H4 (cell line): ENCODE results near the gene SENP1. TPM values are rescaled to one million over a fixed set of nuclear protein-coding genes. Genes with fewer than 3 reads are reported as not detected.
"Not testable (repeated sequence)": the region's sequence is repeated elsewhere in the genome, so short reads cannot be mapped to it uniquely, and the experiment has no call there.

Source experiments
- DNase-seq: peaks from one replicate; pipeline ENCODE4 v3.0.0-alpha.2; 2015; ENCODE audit warnings: low spot score
- total RNA-seq: library from RNA; depleted of rRNA; stranded (reverse); fragments of >200 nt; shearing (Covaris generic); gene quantifications from 2 replicates; pipeline ENCODE4 v1.2.3, GENCODE V29; 2014; rRNA removed

Gene SENP1
- total RNA-seq, result 29.2 and 35.8 TPM in 2 replicates

DNA sequence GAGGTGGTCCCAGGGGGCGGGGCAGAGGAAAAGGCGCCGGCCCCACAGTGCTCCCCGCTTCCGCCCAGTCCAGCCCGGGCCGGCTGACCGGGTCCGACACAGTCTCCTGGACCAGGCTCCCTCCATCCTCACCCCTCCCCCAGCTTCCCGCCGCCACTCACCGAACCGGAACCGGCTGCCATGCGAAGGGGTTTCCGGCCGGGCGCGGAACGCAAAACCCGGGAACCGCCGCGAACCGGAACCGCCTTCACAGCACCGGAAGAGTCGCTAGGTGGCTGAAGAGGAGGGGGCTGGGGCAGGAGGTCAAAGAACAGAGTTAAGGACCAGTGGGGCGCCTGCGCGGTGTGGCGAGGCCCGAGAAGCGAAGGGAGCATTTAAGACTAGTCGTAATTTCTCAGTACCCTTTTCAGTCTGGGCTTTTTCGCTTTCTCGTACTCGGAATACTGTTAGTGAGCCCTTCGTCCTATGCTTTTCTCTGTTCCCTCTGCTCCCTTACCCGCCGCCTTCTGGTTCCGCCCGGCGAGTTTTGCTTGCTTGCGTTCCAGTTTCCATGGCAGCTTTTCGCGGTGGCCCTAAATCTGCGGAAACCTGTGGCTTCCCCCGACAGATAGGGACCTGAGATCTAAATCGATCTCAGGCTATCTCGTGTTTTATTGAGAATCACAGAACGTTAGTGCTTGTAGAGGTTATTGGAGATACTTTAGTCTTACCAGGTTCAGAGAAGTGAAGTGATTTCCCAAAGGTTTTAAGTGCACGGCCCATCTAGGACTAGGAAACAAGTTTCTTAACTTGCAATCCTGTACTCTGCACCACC lies at the start of gene SENP1:
Gene SENP1 (minus strand): TSS at position 213 of the 814 bp plus-strand sequence. CDS start 4,607 bp downstream, outside the sequence.
- DNase-seq, result peak; percentile 76

GRCh38 chr12:48151103-48151771 lies 45.4 kb upstream of the SENP1 start:
- DNase-seq, result no peak

- no peak for DNase-seq
Measured at GRCh38 chr12:48145981-48146380, 40.1 kb upstream of the SENP1 start.

DNA sequence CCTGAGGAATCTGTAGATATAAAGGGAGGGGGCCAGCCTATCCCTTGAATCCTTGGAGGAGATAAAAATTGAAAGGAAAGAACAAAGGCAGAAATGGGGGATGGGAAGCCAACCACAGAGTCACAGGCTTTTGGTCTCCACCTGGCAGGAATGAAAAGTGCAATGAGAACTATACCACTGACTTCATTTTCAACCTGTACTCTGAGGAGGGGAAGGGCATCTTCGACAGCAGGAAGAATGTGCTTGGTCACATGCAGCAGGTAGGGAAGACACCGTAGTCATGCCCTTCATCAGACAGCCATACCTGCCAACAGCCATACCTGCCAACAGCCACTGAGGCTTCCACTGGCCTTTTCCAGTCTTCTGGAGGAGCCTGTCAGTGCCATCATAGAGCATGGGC lies 38.0 kb upstream of the SENP1 start:
- no peak for DNase-seq

GRCh38 chr12:48142818-48143674 lies 37.2 kb upstream of the SENP1 start:
- no peak for DNase-seq

- DNase-seq, result no peak
Measured at GRCh38 chr12:48135027-48135426, 29.1 kb upstream of the SENP1 start.

- no peak for DNase-seq
Measured at GRCh38 chr12:48132826-48133225, 26.9 kb upstream of the SENP1 start.

- DNase-seq, result no peak
Measured at GRCh38 chr12:48131517-48131916, 25.6 kb upstream of the SENP1 start.

- DNase-seq, result no peak
Measured at GRCh38 chr12:48129376-48129775, 23.5 kb upstream of the SENP1 start.

DNA sequence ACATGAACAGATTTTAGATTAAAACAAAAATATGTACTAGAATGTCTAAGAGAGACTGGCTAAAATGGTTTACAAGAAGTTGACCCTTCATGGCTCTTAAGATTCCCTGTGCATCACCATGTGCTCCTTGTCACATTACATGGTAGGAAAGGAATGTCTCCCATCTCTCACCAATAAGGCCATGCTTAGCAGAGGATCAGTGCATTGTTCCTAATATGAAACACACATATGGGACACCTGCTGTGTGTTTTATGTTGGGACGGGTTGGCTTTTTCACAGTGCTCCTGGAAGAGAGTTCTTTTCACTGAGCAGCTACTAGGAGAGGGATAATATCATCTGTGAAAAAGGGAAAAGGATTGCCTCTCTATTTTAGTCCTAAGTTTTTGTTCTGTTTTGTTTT lies 22.9 kb upstream of the SENP1 start:
- no peak for DNase-seq

GRCh38 chr12:48126953-48127630 lies 21.2 kb upstream of the SENP1 start:
- DNase-seq, result no peak

DNA sequence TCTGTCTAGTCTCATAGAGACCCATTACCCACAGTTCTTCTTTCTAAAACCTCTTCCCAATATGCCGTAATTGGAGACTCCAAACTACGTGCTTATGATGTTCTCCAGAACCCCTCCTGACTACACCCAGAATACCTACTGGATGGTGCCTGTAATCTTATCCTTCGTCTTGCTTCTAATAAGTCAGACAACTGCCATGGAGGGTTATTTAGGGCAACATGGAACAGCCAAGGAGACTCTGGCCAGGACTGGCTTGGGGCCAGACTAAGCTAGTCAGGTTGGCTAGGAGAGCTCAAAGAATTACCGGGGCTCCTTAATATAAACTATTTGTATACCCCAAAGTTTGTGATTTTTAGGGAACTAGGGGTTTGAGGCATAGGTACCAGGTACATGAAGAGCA lies 20.1 kb upstream of the SENP1 start:
- no peak for DNase-seq

DNA sequence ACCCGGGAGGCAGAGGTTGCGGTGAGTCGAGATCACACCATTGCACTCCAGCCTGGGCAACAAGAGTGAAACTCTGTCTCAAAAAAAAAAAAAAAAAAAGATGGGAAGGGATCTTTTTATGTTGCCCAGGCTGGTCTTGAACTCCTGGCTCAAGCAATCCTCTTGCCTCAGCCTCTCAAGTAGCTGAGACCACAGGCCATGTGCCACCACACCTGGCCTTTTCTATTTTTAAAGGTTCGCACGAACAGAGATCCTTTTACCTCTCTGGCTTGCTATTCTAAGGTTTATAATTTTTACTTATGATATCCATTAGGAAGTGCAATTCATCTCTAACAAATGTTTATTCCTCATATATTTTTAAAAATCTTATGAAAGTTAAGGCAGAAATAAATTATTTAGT lies 19.7 kb upstream of the SENP1 start:
- not testable (repeated sequence) for DNase-seq

GRCh38 chr12:48123169-48123568 lies 17.3 kb upstream of the SENP1 start:
- DNase-seq, result no peak

GRCh38 chr12:48122065-48122834 lies 16.4 kb upstream of the SENP1 start:
- DNase-seq, result no peak

GRCh38 chr12:48121522-48121921 lies 15.6 kb upstream of the SENP1 start:
- no peak for DNase-seq

- no peak for DNase-seq
Measured at GRCh38 chr12:48119834-48120195, 13.9 kb upstream of the SENP1 start.

GRCh38 chr12:48119078-48119833 lies 13.4 kb upstream of the SENP1 start, which contains the start of gene PFKM:
Gene PFKM (plus strand): TSS chr12:48119364. CDS start chr12:48122775, 3,411 bp downstream.
- peak; percentile 90 for DNase-seq

DNA sequence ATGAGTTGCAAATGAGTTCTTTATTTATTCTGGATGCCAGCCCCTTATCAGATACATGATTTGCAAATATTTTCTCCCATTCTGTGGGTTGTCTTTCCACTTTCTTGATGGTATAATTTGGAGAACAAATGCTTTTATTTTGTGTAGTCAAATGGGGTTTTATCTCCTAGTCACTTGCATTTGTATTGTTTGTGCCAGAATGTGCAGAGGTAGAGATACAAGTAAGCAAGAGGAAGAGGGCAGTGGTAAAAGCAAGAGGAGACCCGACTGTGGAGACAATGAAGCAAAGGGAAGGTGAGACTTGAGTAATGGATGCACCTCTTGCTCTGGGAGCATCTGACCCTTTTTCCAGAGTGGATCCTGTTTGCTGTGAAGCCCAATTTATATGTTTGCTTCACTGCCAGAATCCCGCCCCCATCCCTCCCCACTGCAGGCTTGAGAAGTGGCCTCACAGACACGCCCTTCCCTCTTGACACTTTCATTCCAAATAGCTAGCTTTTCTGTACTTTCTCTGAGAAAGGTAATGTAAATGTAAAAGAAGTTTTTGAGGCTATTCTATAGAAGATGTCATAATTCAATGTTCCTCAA lies 12.5 kb upstream of the SENP1 start:
- no peak for DNase-seq

DNA sequence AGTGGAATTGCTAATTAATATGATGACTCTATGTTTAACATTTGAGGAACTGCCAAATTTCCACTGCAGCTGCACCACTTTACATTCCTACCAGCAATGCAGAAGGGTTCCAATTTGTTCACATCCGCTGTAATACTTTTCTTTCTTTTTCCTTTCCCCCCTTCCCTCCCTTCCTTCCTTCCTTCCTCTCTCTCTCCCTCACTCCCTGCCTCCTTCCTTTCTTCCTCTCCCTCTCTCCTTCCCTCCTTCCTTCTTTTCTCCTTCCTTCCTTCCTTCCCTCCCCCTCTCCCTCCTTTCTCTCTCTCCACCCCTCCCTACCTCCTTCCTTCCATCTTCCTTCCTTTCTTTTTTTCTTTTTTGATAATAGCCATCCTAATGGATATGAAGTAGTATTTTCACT lies 10.1 kb upstream of the SENP1 start:
- no peak for DNase-seq
